GM18867 (cell line): Measurements from ENCODE around the gene CAMK1G.

Experiments
- ATAC-seq: cut with Tn5 transposase; IDR thresholded peaks from one replicate; pipeline ENCODE4 v1.9.1; 2021; ENCODE audit warnings: mild to moderate bottlenecking, moderate library complexity; ENCODE audit not compliant: unreplicated experiment

The CAMK1G gene

DNA sequence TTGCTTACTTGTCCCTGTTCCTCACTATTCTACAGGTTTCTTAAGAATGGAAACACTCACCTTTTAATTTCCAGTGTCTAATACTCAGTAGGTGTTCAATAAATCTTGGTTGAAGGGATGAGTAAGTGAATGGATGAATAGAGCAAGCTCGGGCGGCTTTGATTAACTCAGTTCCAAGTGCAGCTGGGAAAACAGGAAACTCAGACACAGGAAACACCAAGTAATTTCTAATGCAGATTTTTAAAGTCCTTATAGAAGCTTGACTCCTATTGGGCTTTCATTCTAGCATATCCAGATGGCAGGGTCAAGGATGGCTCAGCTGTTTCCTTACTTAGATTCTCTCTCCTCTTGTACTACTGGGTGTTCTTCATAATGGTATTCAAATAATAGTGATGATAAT lies 14.0 kb downstream of the CAMK1G start:
- no peak for ATAC-seq

DNA sequence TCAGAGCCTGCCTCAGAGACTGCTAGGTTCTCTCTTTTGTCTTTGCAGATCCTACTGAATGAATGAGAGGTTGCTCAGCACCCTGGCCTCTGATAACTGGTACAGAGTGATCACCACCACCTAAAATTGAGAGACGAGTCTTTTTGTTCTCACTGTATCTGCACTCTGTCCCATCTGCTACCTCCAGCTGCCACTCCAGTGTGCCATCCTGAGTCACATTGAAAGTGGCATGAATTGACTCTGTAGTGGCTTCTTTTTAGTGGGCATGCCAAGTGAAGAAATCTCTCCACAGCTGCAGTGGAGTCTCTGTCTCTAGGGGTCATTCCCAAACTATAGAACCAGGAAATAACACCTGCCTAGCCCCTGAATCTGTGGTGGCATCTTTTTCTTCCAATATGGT lies 14.7 kb downstream of the CAMK1G start:
- no peak for ATAC-seq

DNA sequence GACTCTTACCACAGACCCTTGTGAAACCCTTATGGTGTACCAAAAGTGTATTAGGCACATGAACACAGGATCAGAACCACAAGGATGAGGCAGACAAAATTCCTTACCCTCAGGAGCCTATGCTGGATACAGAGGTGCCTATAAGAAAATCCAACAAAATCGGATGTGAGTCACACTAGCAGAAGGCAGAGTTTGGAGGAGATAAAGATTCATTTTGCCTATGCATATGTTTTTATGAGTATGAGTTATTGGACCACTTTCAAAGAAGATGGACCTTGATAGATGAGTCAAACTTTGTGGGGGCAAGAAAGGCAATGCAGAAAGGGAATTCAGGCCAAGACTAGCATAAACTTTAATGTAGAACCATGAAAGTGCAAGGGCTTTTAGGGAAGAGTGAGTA lies 17.0 kb downstream of the CAMK1G start:
- ATAC-seq = no peak

DNA sequence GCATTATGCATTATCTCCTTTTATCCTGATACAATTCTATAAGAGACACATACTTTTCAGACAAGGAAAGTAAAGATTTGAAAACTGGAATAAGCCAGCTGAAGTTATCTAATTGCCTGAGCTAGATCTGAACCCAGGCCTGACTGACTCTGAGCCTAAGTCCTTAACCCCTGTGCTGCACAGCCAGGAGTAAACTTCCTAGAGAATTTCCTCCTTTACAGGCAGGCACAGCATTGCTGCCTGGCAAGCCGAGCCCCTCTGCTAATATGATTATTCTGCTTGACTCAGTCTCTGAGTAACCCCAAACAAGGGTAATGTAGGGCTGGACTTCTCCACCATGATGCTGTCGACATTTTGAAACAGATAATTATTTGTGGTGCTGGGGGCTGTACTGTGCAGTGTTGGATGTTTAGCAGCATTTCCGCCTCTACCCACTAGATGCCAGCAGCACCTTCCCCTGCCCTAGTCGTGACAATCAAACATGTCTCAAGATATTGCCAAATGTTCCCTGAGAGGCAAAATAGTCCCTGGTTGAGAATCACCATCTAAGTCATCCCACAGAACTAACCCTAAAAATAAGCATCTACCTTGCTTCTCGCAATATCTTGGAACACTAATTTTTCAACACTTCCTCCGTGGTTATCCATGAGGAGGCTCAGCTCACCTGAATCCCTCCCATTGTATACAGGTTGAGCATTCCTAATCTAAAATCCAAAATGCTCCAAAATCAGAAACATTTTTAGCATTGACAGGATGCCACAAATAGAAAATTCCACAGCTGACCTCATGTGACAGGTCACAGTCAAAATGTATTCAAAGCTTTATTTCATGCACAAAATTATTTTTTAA lies 18.5 kb downstream of the CAMK1G start:
- peak; percentile 84 for ATAC-seq

DNA sequence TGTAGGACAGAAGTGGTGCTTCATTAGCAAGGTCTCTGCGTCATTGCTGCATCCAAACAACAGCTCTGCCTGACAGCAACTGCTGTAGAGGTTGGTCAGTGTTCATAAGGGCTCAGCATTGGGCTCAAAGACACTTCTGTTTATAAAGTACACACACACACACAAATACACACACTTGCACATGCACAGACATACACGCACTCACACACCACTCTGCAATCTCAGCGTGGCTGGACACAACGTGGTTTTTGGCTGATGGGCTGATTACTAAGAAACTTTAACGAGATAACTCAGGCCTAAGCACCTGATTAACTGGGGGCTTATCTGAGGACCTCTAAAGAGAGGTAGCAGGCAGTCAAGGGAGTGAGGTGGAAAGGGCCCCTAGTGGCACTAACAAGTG lies 20.4 kb downstream of the CAMK1G start:
- ATAC-seq = no peak

DNA sequence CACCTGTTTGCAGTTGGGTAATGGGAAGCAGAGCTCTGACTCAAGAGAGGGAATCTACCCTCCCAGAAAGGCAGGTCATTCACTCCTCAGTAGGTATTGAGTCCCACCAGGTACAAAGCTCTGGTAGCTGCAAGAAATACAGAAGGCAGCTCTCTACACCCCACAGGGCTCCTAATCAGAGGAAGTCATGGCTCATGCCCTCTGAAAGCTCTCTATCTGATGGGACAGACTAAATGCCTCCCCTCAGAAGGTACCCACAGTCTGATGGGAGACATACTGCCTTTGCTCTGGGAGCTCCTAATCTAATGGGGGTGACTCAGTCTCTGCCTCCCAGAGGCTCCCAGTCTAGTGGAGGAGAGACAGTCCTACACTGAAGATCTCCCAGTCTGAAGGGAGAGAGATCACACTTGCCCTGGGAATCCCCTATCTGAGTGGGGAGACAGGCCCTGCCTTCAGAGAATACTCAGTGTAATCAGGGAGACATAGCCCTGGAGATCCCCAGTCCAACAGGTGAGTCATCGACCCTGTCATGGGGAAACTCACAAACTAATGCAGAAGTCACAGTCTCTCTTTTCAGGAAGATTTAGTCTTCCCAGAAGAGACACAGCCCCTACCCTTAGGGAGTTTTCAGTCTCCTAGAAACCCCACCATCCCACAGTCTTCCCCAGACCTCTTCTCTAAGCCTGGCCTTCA lies 23.7 kb downstream of the CAMK1G start:
- peak; percentile 76 for ATAC-seq

DNA sequence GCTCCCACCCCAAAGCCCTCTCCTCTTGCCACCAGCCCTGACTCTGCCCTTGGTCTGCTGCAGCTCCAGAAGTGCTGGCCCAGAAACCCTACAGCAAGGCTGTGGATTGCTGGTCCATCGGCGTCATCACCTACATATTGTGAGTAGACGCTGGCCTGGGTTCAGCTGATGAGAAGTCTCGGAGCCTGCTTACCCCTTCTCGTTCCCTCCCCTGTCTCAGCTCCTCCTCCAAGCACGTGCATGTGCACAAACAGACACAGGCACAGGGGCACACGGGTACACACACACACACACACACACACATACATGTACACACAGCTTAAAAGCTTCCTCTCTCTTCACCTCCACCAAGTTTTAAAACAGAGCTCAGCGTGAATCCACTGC lies 24.3 kb downstream of the CAMK1G start:
- peak; percentile 33 for ATAC-seq

DNA sequence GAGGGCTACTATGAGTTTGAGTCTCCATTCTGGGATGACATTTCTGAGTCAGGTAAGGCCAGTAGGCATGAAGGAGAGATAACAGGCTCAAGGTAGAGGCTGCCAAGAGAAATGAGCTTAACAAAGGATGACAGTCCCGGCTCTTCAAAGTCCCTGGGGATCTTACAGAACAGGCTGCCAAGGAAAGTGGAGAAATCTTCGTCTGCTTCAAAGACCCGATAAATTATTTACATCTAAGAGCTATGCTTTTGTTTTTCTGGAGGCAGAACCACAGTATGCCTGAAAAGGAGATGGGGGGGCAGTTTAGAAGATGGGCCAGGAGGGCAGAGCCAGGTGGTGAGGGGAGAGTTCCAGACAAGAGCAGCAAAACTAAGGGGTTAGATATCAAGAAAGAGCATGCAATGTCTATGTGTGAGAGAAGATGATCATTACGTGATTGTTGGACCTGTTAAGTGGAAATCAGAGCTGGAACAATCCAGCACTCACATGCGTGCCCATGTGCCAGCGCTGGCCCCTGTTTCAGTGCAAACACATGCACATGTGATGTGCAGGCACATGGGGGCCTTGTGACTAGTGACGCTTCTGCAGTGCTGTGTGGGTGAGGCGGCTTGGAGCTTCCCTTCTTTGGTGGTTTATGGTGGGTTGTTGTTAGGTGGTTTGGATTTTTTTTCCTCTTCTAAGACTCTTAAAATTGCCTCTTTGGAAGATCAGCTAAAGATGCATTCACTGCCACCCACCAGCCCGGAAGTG lies 25.7 kb downstream of the CAMK1G start:
- ATAC-seq = no peak

DNA sequence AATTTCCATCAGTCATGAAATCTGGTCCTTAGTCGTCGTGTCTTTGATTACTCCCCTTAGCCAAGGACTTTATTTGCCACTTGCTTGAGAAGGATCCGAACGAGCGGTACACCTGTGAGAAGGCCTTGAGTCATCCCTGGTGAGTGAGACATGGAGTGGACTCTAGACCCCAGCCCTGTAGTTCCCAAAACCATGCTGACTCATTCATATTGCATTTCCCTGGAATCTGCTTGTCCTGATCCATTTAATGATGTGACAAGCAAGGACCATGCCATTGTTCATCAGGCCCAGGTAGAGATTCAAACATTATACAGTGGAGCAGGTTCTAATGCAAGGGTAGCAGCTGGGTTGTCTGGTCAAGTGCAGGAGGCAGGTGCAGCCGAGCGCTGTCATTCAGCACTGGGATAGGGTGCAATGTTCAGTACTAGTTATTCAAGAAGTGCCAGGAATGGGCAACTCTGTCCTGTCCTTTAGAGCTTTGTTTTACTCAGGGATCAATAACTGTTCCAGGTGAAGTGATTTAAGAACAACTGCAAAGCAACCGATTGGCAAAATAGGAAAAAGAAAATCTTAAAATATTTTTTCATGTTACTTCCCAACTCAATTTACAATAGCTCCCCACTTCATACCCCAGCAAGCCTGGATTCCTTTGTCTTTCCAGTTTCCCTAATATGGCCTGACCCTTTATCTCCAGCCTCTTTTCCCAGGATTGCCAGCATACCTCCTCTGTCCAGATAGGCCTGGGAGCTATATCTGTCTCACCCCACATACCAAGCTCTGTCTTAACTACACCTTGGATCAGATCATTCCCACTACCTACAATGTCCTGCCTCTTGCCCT lies 26.5 kb downstream of the CAMK1G start:
- ATAC-seq = no peak

DNA sequence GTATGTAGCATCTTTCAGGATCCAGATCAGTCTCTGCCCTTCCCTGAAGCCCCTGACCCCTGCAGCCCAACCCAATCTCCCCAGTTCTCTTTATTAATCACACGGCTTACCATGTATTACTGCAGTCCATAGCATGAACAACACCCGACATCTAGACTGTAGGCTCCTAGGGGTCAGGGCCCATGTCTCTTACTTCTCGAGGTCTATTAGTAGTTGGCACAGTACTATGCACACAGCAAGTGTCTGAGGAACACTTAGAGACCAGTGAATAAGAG lies 27.1 kb downstream of the CAMK1G start:
- ATAC-seq = no peak

DNA sequence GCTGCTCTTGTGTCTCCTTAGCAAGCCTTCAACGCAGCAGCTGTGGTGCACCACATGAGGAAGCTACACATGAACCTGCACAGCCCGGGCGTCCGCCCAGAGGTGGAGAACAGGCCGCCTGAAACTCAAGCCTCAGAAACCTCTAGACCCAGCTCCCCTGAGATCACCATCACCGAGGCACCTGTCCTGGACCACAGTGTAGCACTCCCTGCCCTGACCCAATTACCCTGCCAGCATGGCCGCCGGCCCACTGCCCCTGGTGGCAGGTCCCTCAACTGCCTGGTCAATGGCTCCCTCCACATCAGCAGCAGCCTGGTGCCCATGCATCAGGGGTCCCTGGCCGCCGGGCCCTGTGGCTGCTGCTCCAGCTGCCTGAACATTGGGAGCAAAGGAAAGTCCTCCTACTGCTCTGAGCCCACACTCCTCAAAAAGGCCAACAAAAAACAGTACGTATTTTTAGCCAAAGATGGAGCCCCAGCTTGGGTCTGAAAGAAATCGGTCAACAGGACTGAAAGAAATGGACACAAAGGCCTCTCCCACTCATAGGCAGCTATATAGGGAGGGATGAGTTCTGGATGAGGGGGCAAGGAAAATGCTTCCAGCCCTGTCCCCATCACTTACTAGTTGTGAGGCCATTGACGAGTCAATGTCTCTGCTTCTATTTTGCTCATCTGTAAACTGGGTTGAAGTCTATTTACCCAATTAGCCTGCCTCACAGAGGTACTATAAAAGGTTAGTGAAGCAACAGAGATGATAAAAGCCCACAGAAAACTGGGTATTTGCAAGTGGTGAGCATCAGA lies 28.5 kb downstream of the CAMK1G start:
- ATAC-seq = no peak

DNA sequence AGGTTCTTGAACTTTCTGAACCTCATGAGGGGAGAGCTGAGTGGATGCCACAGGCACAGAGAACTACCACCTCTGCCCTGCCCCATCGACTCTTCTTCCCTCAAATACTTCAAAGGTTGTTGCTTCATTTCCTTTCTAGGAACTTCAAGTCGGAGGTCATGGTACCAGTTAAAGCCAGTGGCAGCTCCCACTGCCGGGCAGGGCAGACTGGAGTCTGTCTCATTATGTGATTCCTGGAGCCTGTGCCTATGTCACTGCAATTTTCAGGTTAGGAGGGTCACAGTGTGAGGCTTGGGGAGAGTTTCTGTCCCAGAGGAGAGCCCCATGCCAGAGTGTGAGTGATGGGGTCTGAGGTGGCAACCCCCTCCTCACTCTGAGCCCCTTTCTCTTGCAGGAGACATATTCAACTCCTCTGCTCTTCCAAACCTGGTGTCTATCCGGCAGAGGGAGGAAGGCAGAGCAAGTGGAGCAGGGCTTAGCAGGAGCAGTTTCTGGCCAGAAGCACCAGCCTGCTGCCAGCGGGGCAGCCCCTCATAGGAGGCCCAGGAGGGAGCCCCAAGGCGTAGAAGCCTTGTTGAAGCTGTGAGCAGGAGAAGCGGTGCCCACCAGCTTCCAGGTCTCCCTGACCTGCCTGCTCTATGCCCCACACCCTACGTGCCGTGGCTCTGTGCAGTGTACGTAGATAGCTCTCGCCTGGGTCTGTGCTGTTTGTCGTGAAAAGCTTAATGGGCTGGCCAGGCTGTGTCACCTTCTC lies 29.3 kb downstream of the CAMK1G start:
- ATAC-seq = no peak

DNA sequence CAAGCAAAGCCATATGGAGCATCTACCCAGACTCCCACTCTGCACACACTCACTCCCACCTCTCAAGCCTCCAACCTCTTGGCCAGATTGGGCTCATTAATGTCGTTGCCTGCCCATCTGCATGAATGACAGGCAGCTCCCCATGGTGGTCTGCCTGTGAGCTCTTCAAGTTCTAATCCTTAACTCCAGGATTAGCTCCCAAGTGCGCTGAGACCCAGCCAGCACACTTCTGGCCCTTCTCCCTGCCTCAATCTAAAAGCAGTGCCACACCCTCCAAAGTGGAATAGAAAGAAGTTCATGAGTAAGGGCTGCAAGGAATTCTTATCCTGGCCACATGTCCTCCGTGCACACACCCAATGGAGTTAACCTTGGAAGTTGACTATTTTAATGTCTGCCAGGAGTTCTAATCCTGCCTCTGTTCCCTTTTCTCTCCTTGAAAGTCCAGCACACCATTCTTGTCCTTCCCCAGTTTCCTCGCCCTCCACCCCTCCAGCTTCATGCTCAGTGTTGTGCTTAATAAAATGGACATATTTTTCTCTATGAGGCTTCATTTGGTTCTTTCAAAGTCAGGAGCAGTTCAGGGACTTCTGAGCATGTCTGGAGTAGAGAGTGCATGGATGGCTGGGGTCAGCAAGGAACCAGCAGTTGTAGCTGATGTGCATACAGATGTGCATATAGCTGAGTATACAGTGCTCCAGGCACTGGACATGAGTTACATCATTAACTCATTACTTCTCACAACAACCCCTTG lies 30.1 kb downstream of the CAMK1G start:
- ATAC-seq = no peak

DNA sequence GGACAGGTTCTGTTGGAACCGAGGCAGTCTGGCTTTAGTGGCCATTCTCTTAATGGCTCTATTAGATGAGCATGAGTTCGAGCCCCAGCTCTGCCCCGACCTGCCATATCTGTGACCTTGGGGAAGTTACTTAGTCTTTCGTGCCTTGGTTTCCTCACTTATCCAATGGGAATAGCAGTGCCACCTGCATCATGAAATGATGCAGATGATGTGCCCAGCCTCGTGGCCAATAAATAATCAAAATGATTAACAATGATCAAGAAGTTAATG lies 30.6 kb downstream of the CAMK1G start:
- ATAC-seq = no peak

DNA sequence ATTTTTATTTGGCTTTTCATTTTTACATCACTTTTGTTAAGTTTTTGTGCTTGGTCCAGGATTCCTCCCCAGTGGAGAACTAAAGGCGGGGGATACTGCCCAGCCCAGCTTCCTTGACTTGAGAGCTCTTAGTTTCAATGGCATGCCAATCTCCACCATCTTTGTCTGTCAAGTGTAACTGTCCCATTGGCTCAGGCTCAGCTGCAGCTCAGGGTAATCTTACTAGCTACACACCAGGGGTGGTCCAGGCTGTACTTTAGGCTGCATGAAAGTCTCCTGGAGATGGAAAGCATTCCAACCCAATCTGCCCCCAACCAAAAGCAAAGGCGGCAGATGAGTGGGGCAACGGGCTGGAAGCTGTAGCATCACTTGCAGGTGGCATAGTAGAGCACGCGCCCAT lies 31.4 kb downstream of the CAMK1G start:
- no peak for ATAC-seq

DNA sequence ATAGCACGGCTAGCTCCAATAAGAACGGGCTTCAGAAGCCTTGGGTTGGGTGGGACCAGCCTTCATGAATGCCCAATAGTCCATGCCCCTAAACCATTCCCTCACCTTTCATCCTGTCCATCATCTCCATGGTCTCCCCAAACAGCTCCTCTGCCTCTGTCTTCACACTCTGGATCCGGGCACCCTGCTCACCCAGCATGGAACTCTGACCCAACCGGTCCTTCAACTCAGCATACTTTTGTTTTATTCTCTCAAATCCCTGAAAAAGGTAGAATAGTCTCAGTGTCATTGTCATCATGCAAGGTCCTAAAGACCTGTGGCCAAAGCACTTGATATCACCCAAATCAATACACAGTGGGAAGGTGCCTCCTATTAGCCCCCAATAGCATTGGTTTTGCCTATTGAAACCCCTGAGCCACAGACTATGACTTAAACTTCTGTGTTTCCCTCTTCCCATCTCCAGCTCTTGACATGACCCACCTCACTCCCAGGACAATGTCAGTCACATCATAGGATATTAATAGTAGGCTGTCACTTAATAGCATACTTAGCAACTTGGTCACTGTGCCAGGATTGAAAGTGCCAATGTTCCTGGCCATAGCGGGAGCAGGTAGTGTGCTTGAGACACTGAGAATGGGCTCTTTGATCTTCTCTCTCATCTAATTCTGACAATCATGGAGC lies 33.0 kb downstream of the CAMK1G start:
- ATAC-seq = no peak

DNA sequence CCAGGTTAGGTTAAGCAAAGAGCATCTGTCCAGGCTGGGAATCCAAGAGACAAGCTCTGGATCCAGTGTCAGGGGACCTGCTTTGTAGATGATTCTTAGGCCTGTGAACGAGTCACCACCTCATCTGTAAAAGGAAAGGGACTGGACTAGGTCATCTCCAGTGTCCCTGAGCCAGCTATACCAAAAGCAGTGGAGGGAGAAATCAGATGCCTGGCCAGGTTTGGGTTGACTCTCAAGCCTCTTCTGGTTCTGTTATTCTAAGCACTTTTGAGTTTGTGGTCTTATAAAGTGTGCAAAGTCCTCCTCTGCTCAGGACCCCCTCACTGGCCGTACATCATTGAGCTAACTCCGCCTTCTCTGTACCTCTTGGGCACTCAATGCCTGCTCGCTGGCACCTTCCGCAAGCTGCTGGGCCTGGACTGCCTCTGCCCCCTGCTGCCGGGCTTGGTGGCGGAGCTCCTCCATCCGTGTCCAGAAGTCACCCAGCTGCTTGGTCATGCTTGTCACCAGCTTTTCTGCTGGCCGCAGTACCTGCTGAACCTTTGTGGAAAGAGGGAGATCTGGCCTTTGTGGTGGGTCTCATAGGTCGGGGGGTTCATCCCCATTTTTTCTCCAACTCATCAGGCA lies 33.6 kb downstream of the CAMK1G start:
- no peak for ATAC-seq

DNA sequence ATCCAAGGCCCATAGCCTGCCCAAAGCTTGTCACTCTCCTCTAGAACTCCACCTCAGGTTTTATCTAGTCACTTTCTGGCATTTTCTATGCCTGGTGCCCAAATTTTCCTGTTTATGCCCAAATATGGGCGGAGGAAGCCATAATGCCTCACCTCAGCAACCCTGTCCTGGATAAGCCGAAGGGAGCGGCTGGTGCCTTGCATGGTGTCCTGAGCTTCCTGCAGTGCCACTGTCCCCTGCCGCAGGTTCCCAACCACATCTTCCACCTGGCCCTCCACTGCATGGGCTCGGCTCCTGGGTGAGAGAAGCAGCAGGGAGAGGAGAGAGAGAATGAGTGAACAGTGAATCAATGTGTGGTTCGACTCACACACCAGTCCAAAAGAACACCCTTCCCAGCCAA lies 34.2 kb downstream of the CAMK1G start:
- ATAC-seq = no peak
